Astrocyte (in vitro differentiated cells and primary cell): ENCODE data around the gene GPATCH1.

ENCODE experiments used
- EZH2 ChIP-seq: IDR thresholded peaks from 2 replicates; pipeline ENCODE4 v1.6.1; 2012; ENCODE audit warnings: mild to moderate bottlenecking, low read length, inconsistent platforms; ENCODE audit not compliant: insufficient read depth
- TF ChIP-seq, protein P1 (sequence below): IDR thresholded peaks from 2 replicates; pipeline ENCODE4 v1.5.1; 2011; ENCODE audit warnings: low read depth, mild to moderate bottlenecking, inconsistent platforms, low read length, moderate library complexity; ENCODE audit not compliant: insufficient read depth

DNA sequence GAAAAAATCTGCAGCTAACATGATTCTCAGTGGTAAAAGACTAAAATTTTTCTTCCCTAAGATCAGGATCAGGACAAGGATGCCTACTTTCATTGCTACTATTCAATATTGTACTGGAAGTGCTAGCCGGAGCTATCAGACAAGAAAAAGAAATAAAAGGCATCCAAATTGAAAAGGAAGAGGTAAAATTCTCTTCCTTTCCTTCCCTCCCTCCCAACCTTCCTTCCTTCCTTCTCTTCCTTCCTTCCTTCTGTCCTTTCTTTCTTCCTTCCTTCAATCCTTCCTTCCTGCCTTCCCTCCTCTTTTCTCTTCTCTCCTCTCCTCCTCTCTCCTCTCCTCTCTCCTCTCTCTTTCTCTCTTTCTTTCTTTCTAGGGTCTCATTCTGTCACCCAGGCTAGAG is 86.5 kb downstream of the GPATCH1 start:
- TF ChIP-seq, protein P1, sequence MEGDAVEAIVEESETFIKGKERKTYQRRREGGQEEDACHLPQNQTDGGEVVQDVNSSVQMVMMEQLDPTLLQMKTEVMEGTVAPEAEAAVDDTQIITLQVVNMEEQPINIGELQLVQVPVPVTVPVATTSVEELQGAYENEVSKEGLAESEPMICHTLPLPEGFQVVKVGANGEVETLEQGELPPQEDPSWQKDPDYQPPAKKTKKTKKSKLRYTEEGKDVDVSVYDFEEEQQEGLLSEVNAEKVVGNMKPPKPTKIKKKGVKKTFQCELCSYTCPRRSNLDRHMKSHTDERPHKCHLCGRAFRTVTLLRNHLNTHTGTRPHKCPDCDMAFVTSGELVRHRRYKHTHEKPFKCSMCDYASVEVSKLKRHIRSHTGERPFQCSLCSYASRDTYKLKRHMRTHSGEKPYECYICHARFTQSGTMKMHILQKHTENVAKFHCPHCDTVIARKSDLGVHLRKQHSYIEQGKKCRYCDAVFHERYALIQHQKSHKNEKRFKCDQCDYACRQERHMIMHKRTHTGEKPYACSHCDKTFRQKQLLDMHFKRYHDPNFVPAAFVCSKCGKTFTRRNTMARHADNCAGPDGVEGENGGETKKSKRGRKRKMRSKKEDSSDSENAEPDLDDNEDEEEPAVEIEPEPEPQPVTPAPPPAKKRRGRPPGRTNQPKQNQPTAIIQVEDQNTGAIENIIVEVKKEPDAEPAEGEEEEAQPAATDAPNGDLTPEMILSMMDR = no peak
- TF ChIP-seq EZH2 = no peak
